Trophoblast cell (in vitro differentiated cells and primary cell): ENCODE results near the gene HTT.

Experiments used
- DNase-seq, 2 donors: peaks; one replicate each; pipeline ENCODE4 v3.0.0-alpha.2; 2016
- H2AFZ ChIP-seq: 2 replicates; pipeline ENCODE4 v1.6.1; 2013; ENCODE audit warnings: low read length, moderate library complexity, mild to moderate bottlenecking; ENCODE audit not compliant: insufficient read depth, poor library complexity
- H2AK5ac ChIP-seq: 2 replicates; pipeline ENCODE4 v1.6.1; 2013; ENCODE audit warnings: mild to moderate bottlenecking, low read length
- H2BK120ac ChIP-seq: 2 replicates; pipeline ENCODE4 v1.6.1; 2013; ENCODE audit warnings: low read length, mild to moderate bottlenecking, moderate library complexity; ENCODE audit not compliant: insufficient read depth, poor library complexity
- H2BK12ac ChIP-seq: 2 replicates; pipeline ENCODE4 v1.6.1; 2013; ENCODE audit warnings: mild to moderate bottlenecking, low read length, moderate library complexity
- H2BK5ac ChIP-seq: 2 replicates; pipeline ENCODE4 v1.6.1; 2013; ENCODE audit warnings: low read length, low read depth, moderate library complexity, mild to moderate bottlenecking; ENCODE audit not compliant: poor library complexity
- H3K14ac ChIP-seq: 2 replicates; pipeline ENCODE4 v1.6.1; 2013; ENCODE audit warnings: mild to moderate bottlenecking, low read length
- H3K18ac ChIP-seq: 2 replicates; pipeline ENCODE4 v1.6.1; 2013; ENCODE audit warnings: mild to moderate bottlenecking, low read length
- H3K23ac ChIP-seq: 2 replicates; pipeline ENCODE4 v1.6.1; 2013; ENCODE audit warnings: low read length
- H3K27ac ChIP-seq: 2 replicates; pipeline ENCODE4 v1.5.1; 2013; ENCODE audit warnings: low read depth, mild to moderate bottlenecking, inconsistent platforms, low read length, moderate library complexity
- H3K27me3 ChIP-seq: 2 replicates; pipeline ENCODE4 v1.6.1; 2013; ENCODE audit warnings: inconsistent platforms, mild to moderate bottlenecking, low read length, moderate library complexity; ENCODE audit not compliant: insufficient read depth
- H3K36me3 ChIP-seq, 2 experiments: 1 replicate in 1 of 2; 2 replicates in 1 of 2; pipeline ENCODE4 v1.6.1; 2013; ENCODE audit warnings: low read length in 2 of 2, mild to moderate bottlenecking in 2 of 2, moderate library complexity in 1 of 2; ENCODE audit not compliant: insufficient read depth in 2 of 2, control insufficient read depth in 1 of 2
- H3K4ac ChIP-seq: 2 replicates; pipeline ENCODE4 v1.6.1; 2013; ENCODE audit warnings: low read depth, mild to moderate bottlenecking, low read length, moderate library complexity
- H3K4me1 ChIP-seq, 2 experiments: 1 replicate in 1 of 2; 2 replicates in 1 of 2; pipeline ENCODE4 v1.6.1; 2013; ENCODE audit warnings: low read length in 2 of 2, mild to moderate bottlenecking in 2 of 2, moderate library complexity in 1 of 2; ENCODE audit not compliant: insufficient read depth in 2 of 2, control insufficient read depth in 1 of 2
- H3K4me2 ChIP-seq: 2 replicates; pipeline ENCODE4 v1.6.1; 2013; ENCODE audit warnings: inconsistent platforms, mild to moderate bottlenecking, low read length, moderate library complexity
- H3K4me3 ChIP-seq: 2 replicates; pipeline ENCODE4 v1.5.1; 2013; ENCODE audit warnings: mild to moderate bottlenecking, low read depth, low read length, inconsistent platforms
- H3K79me1 ChIP-seq: one replicate; pipeline ENCODE4 v1.6.1; 2013; ENCODE audit warnings: low read length
- H3K79me2 ChIP-seq: 2 replicates; pipeline ENCODE4 v1.6.1; 2013; ENCODE audit warnings: low read length, mild to moderate bottlenecking; ENCODE audit not compliant: control insufficient read depth, insufficient read depth, poor library complexity
- H3K9ac ChIP-seq: 2 replicates; pipeline ENCODE4 v1.6.1; 2013; ENCODE audit warnings: mild to moderate bottlenecking, low read length
- H3K9me3 ChIP-seq: 2 replicates; pipeline ENCODE4 v1.6.1; 2013; ENCODE audit warnings: low read depth, mild to moderate bottlenecking, control low read depth, inconsistent platforms, low read length; ENCODE audit not compliant: insufficient read depth
- H4K12ac ChIP-seq: 2 replicates; pipeline ENCODE4 v1.6.1; 2013; ENCODE audit warnings: low read depth, mild to moderate bottlenecking, low read length, moderate library complexity
- H4K8ac ChIP-seq: 2 replicates; pipeline ENCODE4 v1.6.1; 2013; ENCODE audit warnings: low read depth, mild to moderate bottlenecking, low read length, moderate library complexity
- H4K91ac ChIP-seq: one replicate; pipeline ENCODE4 v1.6.1; 2013; ENCODE audit warnings: low read depth, mild to moderate bottlenecking, low read length, moderate library complexity
- WGBS: extraction: QIAGEN DNeasy Blood & Tissue Kit; methylation state at CpG from one replicate; pipeline ENCODE4 v1.1.7; 2013; ENCODE audit warnings: missing lambda C conversion rate; ENCODE audit not compliant: insufficient read length, insufficient coverage; ENCODE audit errors: extremely low coverage; 5-methylcytosine and 5-hydroxymethylcytosine counted together

HTT gene

DNA sequence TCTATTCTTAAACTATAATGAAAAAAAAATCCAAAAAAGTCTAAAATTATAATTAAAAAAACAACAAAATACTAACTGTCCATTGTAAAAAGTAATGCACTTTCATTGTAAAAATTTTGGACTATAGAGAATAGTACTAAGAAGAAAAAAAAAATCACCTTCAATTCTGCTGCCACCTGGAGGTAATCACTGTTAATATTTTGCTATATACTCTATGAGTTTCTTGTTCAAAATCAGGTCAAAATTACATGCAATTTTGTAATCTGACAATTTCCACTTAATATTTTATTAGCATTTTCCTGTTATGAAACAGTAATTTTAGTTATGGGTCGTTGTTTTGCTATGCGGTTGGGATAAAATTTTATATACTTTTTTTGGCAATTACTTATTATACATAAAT, 62.0 kb downstream of the HTT start:
- no CpG with 5 or more reads among the region's 2 CpGs for WGBS
- peak in 1 of 2 donors; percentile 43 for DNase-seq
- no peak overlapping the region for H2AFZ ChIP-seq
- H3K36me3 ChIP-seq, result peaks cover 31 to 33% of the 10 kb centered on the region in 2 experiments
- no peak overlapping the region for H2AK5ac ChIP-seq
- H2BK5ac ChIP-seq, result no peak overlapping the region
- H2BK120ac ChIP-seq, result no peak overlapping the region
- H4K8ac ChIP-seq, result no peak overlapping the region
- H3K27ac ChIP-seq, result no peak overlapping the region
- H3K4me2 ChIP-seq, result no peak overlapping the region
- no peaks in the 10 kb centered on the region for H3K9me3 ChIP-seq
- no peak overlapping the region for H3K18ac ChIP-seq
- no peak overlapping the region for H2BK12ac ChIP-seq
- no peaks in the 10 kb centered on the region for H3K4me1 ChIP-seq
- no peak overlapping the region for H4K12ac ChIP-seq
- no peak overlapping the region for H3K4me3 ChIP-seq
- H3K23ac ChIP-seq, result no peak overlapping the region
- H3K14ac ChIP-seq, result no peak overlapping the region
- H3K27me3 ChIP-seq, result no peaks in the 10 kb centered on the region
- no peak overlapping the region for H4K91ac ChIP-seq
- H3K79me1 ChIP-seq, result no peaks in the 10 kb centered on the region
- no peak overlapping the region for H3K9ac ChIP-seq
- H3K79me2 ChIP-seq, result no peaks in the 10 kb centered on the region
- H3K4ac ChIP-seq, result no peak overlapping the region

GRCh38 chr4:3137908-3138307, 63.4 kb downstream of the HTT start:
- Histone ChIP-seq H3K27me3 (no peaks in the 10 kb centered on the region), H3K79me2 (no peaks in the 10 kb centered on the region), H3K4me3 (no peak overlapping the region), H2AFZ (no peak overlapping the region), H2BK12ac (no peak overlapping the region), H4K12ac (no peak overlapping the region), H2BK120ac (no peak overlapping the region), H4K8ac (no peak overlapping the region), H3K23ac (no peak overlapping the region), H3K9ac (no peak overlapping the region), H3K18ac (no peak overlapping the region), H3K36me3 (peaks cover 25 to 26% of the 10 kb centered on the region in 2 experiments), H4K91ac (no peak overlapping the region), H3K27ac (no peak overlapping the region), H3K4me2 (no peak overlapping the region), H3K4ac (no peak overlapping the region), H3K79me1 (no peaks in the 10 kb centered on the region), H3K4me1 (no peaks in the 10 kb centered on the region), H3K14ac (no peak overlapping the region), H3K9me3 (no peaks in the 10 kb centered on the region), H2AK5ac (no peak overlapping the region), H2BK5ac (no peak overlapping the region)
- DNase-seq, result no peak
- WGBS, result 100% methylated on average over 2 of the region's 2 CpGs

GRCh38 chr4:3145234-3145924, 70.9 kb downstream of the HTT start:
- Histone ChIP-seq H2BK5ac (no peak overlapping the region), H4K91ac (no peak overlapping the region), H3K27me3 (no peaks in the 10 kb centered on the region), H3K14ac (no peak overlapping the region), H4K8ac (no peak overlapping the region), H3K4me1 (no peaks in the 10 kb centered on the region), H2BK120ac (no peak overlapping the region), H3K9me3 (peaks cover 2% of the 10 kb centered on the region), H3K79me2 (no peaks in the 10 kb centered on the region), H3K4ac (no peak overlapping the region), H3K18ac (no peak overlapping the region), H2BK12ac (no peak overlapping the region), H2AK5ac (no peak overlapping the region), H2AFZ (no peak overlapping the region), H4K12ac (no peak overlapping the region), H3K36me3 (peaks cover 24 to 35% of the 10 kb centered on the region in 2 experiments), H3K27ac (no peak overlapping the region), H3K79me1 (no peaks in the 10 kb centered on the region), H3K4me2 (no peak overlapping the region), H3K9ac (no peak overlapping the region), H3K4me3 (no peak overlapping the region), H3K23ac (no peak overlapping the region)
- DNase-seq, result no peak
- WGBS, result no CpG with 5 or more reads among the region's 2 CpGs

DNA sequence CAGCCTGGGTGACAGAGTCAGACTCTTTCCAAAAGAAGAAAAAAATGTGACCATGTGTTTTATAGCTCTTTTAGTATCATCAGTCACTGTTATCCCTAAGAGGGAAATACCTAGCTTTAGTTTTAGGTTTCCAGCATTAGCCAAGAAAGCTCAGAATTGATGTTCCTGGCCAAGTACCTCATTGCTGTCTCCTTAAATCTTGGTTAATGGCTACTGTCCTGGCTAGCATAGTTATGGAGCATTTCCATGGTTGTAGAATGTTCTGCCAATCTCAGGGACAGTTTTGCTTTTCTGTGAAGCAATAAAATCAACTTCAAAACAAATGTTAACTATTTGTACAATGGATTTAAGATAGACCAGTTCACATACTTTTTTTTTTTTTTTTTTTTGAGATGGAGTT, 74.4 kb downstream of the HTT start:
- Histone ChIP-seq H2BK5ac (no peak overlapping the region), H3K27ac (no peak overlapping the region), H2BK12ac (no peak overlapping the region), H2BK120ac (no peak overlapping the region), H3K9me3 (peaks cover 2% of the 10 kb centered on the region), H3K9ac (no peak overlapping the region), H3K4ac (no peak overlapping the region), H4K8ac (no peak overlapping the region), H2AFZ (no peak overlapping the region), H3K23ac (no peak overlapping the region), H3K79me2 (no peaks in the 10 kb centered on the region), H2AK5ac (no peak overlapping the region), H3K18ac (no peak overlapping the region), H3K14ac (no peak overlapping the region), H4K91ac (no peak overlapping the region), H3K4me3 (no peak overlapping the region), H3K4me2 (no peak overlapping the region), H3K36me3 (peaks cover 41 to 52% of the 10 kb centered on the region in 2 experiments), H3K79me1 (no peaks in the 10 kb centered on the region), H3K4me1 (no peaks in the 10 kb centered on the region), H4K12ac (no peak overlapping the region), H3K27me3 (no peaks in the 10 kb centered on the region)
- no peak for DNase-seq
